Spleen (tissue), 7 donors: ENCODE data around the gene SMAD7.

ENCODE experiments used
- POLR2A ChIP-seq, 3 donors: fragments of 450-650 bp; IDR thresholded peaks; one replicate each; pipeline ENCODE4 v1.5.1; 2017; ENCODE audit warnings: antibody characterized with exemption in 3 of 3, mild to moderate bottlenecking in 1 of 3
- POLR2AphosphoS5 ChIP-seq, 3 donors: sonication (generic); formaldehyde crosslinking; IDR thresholded peaks; one replicate each; pipeline ENCODE4 v1.5.1; 2017; ENCODE audit warnings: antibody characterized with exemption in 3 of 3
- TF ChIP-seq, protein P1 (sequence below), 11 experiments: fragments of 200-600 bp in 7 of 11; fragments of 450-650 bp in 4 of 11; sonication (generic) in 4 of 11; IDR thresholded peaks in 8 of 11; conservative IDR thresholded peaks in 3 of 11; 1 replicate in 7 of 11; 2 replicates in 4 of 11; pipeline versions ENCODE4 v1.4.0 to v1.8.0; 2016 to 2021; ENCODE audit warnings: antibody characterized with exemption in 11 of 11, inconsistent platforms in 4 of 11, mild to moderate bottlenecking in 1 of 11
- donor health status: DM: no; HTN: no; CAD: no; lungs with moderate emphysema.
- donor health status: DM: no; HTN: no; CAD: no.
- donor health status: DM: no; HTN: no; CAD: no.

DNA sequence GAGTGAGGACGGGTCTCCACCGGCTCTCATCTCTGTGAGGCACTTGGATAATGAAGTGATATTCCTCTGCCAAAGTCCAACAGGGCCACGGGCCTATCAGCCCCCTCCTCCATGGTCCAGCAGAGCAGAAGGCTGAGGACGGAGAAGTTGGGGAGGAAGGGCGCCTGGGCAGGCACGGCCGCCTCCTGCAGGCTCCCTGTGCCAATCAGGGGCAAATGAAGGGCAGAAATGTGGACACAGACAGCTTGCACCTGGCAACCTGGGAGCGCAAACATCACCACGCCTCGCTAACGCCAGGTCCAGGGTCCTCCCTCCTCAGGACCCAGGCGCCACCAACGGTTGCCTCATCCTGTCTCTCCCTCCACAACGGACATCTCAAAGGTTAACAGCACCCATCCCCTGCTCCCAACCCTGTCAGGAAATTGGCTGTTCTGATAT is 24.3 kb downstream of the SMAD7 start:
- TF ChIP-seq, protein P1, sequence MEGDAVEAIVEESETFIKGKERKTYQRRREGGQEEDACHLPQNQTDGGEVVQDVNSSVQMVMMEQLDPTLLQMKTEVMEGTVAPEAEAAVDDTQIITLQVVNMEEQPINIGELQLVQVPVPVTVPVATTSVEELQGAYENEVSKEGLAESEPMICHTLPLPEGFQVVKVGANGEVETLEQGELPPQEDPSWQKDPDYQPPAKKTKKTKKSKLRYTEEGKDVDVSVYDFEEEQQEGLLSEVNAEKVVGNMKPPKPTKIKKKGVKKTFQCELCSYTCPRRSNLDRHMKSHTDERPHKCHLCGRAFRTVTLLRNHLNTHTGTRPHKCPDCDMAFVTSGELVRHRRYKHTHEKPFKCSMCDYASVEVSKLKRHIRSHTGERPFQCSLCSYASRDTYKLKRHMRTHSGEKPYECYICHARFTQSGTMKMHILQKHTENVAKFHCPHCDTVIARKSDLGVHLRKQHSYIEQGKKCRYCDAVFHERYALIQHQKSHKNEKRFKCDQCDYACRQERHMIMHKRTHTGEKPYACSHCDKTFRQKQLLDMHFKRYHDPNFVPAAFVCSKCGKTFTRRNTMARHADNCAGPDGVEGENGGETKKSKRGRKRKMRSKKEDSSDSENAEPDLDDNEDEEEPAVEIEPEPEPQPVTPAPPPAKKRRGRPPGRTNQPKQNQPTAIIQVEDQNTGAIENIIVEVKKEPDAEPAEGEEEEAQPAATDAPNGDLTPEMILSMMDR (IDR thresholded peaks at IDR 0.05 in 8 of 11, conservative IDR thresholded peaks at IDR 0.05 in 3 of 11) = no peak
- no peak for TF ChIP-seq POLR2A (IDR thresholded peaks at IDR 0.05)
- TF ChIP-seq POLR2AphosphoS5 (IDR thresholded peaks at IDR 0.05) = no peak
